Prostate gland (tissue), 2 donors: ENCODE data around the gene C1orf174.

Source experiments
- CTCF ChIP-seq, 4 experiments: fragments of 200-600 bp in 2 of 4; fragments of 450-650 bp in 2 of 4; sonication (generic) in 2 of 4; IDR thresholded peaks; 1 replicate in 3 of 4; 2 replicates in 1 of 4; pipeline ENCODE4 v1.5.1; 2016 to 2019; ENCODE audit warnings: antibody characterized with exemption in 4 of 4, mild to moderate bottlenecking in 2 of 4, moderate library complexity in 2 of 4
- POLR2A ChIP-seq: fragments of 450-650 bp; IDR thresholded peaks from one replicate; pipeline ENCODE4 v1.6.1; 2016; ENCODE audit warnings: antibody characterized with exemption, mild to moderate bottlenecking
- POLR2AphosphoS5 ChIP-seq: sonication (generic); formaldehyde crosslinking; IDR thresholded peaks from one replicate; pipeline ENCODE4 v1.6.1; 2017; ENCODE audit warnings: antibody characterized with exemption

GRCh38 chr1:3902111-3902511 is 2.0 kb upstream of the C1orf174 start:
- TF ChIP-seq CTCF (IDR thresholded peaks at IDR 0.05) (no peak), POLR2AphosphoS5 (no peak), POLR2A (no peak)
